ENCODE measurements around the gene KCNQ1. TPM values are rescaled to one million over a fixed set of nuclear protein-coding genes. Genes with fewer than 3 reads are reported as not detected.

The KCNQ1 gene
- total RNA-seq, 4 donors from 2014 or later, result 2.6 to 12.7 (median 4.9) TPM

- Histone ChIP-seq H3K27me3 (peaks cover 32% of the 10 kb centered on the region), H3K27ac (peak overlapping the region in 1 of 4 donors; percentile 19), H3K9me3 (no peaks in the 10 kb centered on the region), H3K36me3 (no peaks in the 10 kb centered on the region), H3K4me1 (no peaks in the 10 kb centered on the region), H3K4me3 (no peak overlapping the region)
- 70 to 100% methylated on average over 2 to 3 of the region's 21 CpGs for WGBS, 2 donors (ENCODE audit: low coverage in 1 of 2)
- no peak for ATAC-seq
- TF ChIP-seq POLR2AphosphoS5 (IDR thresholded peaks at IDR 0.05) (no peak), EP300 (IDR thresholded peaks at IDR 0.05) (no peak), POLR2A (IDR thresholded peaks at IDR 0.05) (no peak)
- TF ChIP-seq, protein P1, sequence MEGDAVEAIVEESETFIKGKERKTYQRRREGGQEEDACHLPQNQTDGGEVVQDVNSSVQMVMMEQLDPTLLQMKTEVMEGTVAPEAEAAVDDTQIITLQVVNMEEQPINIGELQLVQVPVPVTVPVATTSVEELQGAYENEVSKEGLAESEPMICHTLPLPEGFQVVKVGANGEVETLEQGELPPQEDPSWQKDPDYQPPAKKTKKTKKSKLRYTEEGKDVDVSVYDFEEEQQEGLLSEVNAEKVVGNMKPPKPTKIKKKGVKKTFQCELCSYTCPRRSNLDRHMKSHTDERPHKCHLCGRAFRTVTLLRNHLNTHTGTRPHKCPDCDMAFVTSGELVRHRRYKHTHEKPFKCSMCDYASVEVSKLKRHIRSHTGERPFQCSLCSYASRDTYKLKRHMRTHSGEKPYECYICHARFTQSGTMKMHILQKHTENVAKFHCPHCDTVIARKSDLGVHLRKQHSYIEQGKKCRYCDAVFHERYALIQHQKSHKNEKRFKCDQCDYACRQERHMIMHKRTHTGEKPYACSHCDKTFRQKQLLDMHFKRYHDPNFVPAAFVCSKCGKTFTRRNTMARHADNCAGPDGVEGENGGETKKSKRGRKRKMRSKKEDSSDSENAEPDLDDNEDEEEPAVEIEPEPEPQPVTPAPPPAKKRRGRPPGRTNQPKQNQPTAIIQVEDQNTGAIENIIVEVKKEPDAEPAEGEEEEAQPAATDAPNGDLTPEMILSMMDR (IDR thresholded peaks at IDR 0.05), result no peak
Observed at GRCh38 chr11:2512431-2513407, 67.9 kb downstream of the KCNQ1 start.

GRCh38 chr11:2513441-2513840 lies 68.6 kb downstream of the KCNQ1 start:
- Histone ChIP-seq H3K27me3 (peaks cover 32% of the 10 kb centered on the region), H3K27ac (no peak overlapping the region), H3K4me3 (no peak overlapping the region), H3K9me3 (no peaks in the 10 kb centered on the region), H3K4me1 (no peaks in the 10 kb centered on the region), H3K36me3 (no peaks in the 10 kb centered on the region)
- no peak for ATAC-seq
- no CpG with 5 or more reads among the region's 6 CpGs for WGBS, 2 donors (ENCODE audit: low coverage in 1 of 2)
- no peak for TF ChIP-seq EP300 (IDR thresholded peaks at IDR 0.05)
- TF ChIP-seq, protein P1 (IDR thresholded peaks at IDR 0.05), result no peak
- TF ChIP-seq POLR2AphosphoS5 (IDR thresholded peaks at IDR 0.05), result no peak

DNA sequence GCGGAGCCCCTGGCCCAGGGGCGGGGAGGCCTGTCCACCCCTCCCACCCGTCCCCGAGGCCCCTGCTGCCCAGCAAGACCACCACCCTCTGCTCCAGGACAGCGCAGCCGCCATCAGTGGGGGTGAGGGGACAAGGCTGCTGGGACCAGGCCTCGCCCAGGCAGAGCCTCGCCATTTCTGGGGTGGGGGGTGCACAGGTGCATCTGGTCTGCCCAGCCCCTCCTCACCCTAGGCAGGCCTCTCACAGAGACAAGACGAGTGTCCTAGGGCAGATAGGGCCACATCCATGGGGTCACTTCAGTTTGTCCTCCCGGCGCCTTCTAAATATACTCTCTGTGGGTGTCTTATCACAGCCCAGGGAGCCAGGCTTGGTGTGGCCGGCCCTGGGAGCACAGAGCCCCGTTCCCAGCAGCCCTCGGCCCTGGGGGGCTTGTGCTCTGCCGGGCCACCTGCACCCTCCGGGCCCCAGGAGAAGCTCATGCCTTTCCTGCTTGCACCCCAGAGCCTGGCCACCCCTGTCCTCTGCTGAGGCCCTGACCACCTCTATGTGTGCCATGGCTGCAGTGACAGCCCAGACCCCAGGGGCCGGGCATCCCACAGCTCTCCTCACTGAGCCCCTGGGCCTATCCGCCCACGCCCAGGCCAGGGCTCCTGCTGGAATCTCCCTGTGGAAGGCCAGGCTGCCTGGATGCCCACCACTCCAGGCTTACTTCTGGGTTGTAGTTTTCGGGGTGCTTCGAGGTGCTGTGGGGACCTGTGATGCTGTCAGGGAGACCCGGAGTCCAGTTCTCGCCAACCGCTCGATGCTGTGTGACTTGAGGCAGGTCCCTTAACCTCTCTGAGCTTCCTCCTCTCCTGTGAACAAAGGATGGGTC lies 70.8 kb downstream of the KCNQ1 start:
- H3K36me3 ChIP-seq, result no peaks in the 10 kb centered on the region
- H3K9me3 ChIP-seq, result no peaks in the 10 kb centered on the region
- no peak overlapping the region for H3K27ac ChIP-seq
- no peak overlapping the region for H3K4me3 ChIP-seq
- peaks cover 18% of the 10 kb centered on the region for H3K27me3 ChIP-seq
- WGBS, 2 donors (ENCODE audit: low coverage in 1 of 2), result 100% methylated on average over 4 of the region's 25 CpGs
- no peaks in the 10 kb centered on the region for H3K4me1 ChIP-seq
- ATAC-seq, result no peak
- no peak for TF ChIP-seq POLR2A (IDR thresholded peaks at IDR 0.05)
- no peak for TF ChIP-seq POLR2AphosphoS5 (IDR thresholded peaks at IDR 0.05)
- TF ChIP-seq, protein P1 (IDR thresholded peaks at IDR 0.05), result no peak
- TF ChIP-seq EP300 (IDR thresholded peaks at IDR 0.05), result no peak

DNA sequence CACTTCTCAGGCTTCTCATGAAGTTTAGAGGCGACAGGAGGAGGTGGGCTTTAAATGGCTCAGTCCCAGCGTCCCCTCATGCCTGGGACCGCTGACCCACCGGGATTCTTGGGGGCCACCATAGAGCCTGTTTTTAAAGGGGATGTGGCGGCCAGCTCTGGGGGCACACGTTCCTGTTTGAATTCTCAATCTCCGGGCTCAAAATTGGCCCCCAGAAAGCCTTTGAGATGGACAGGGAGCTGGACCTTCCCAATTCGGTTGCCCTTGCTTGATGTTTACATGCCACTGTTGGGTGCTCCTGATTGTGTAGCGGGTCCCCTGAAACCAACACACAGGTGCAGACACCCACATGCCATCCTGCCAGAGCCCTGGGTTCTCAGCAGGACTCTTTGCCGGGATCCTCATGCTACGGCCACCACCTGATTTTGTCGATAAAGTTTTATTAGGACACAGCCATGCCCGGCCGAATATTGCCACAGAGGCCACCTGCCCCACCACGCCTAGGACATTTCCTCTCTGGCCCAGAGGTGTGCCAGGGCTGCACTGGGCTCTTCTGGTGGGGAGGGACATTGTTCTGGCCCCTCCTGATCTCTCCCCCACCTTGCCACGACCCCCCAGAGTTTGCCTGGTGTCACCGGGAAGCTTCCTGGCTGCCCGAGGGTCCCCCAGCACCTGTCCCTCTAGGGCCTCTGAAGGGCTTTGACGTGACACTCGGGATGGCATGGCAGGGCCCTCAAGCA lies 71.6 kb downstream of the KCNQ1 start:
- H3K36me3 ChIP-seq, result no peaks in the 10 kb centered on the region
- no peaks in the 10 kb centered on the region for H3K4me1 ChIP-seq
- H3K27me3 ChIP-seq, result peaks cover 18% of the 10 kb centered on the region
- no peak for ATAC-seq
- 83 to 95% methylated on average over 4 to 7 of the region's 20 CpGs for WGBS, 2 donors (ENCODE audit: low coverage in 1 of 2)
- no peaks in the 10 kb centered on the region for H3K9me3 ChIP-seq
- no peak overlapping the region for H3K4me3 ChIP-seq
- no peak overlapping the region for H3K27ac ChIP-seq
- TF ChIP-seq POLR2AphosphoS5 (IDR thresholded peaks at IDR 0.05) (no peak), POLR2A (IDR thresholded peaks at IDR 0.05) (no peak), EP300 (IDR thresholded peaks at IDR 0.05) (no peak)
- TF ChIP-seq, protein P1 (IDR thresholded peaks at IDR 0.05), result no peak

Measured in gastroesophageal sphincter (tissue), 4 donors.